ENCODE data around the gene JOSD1. TPM values are rescaled to one million over a fixed set of nuclear protein-coding genes. Genes with fewer than 3 reads are reported as not detected.

Gene JOSD1
- total and polyA plus RNA-seq, 10 of the 15 experiments (the other 5 are each of a cell fraction or from before 2014, with no cell fraction given), result 6.2 to 54.6 (median 40.5) TPM

DNA sequence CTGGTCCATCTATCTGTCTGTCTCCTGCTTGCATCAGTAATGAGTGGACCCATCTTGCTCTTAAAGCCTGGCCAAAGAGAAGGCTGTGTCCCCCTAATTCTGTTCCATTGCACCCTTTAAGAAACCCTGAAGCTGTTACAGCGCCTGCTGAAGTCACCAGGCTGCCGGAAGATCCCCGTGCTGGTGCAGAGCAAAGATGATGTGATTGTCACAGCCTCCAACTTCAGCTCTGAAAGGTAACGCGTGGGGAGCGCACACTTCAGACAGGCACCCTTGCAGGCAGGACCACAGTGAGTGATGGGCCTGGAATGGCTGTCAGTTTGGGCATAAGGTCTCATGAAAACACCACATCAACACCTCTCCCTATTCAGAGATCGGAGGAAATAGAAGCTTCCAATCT is 23.4 kb upstream of the JOSD1 start (continued):
- TF ChIP-seq CUX1 (IDR thresholded peaks at IDR 0.05; ENCODE audit: insufficient replicate concordance, low read depth, low read length) (no peak), MXI1 (IDR thresholded peaks at IDR 0.05; ENCODE audit: low read depth, low read length) (no peak)

- Histone ChIP-seq H3K9ac (ENCODE audit: control insufficient read depth, insufficient read depth, low read length) (no peak overlapping the region), H3K27ac (ENCODE audit: control insufficient read depth, insufficient read depth) (no peak overlapping the region), H3K79me2 (ENCODE audit: control insufficient read depth, insufficient read depth, low read length) (no peaks in the 10 kb centered on the region), H3K36me3 (ENCODE audit: control insufficient read depth in 2 of 2, insufficient read depth in 2 of 2, low read length in 1 of 2) (peaks cover 43 to 61% of the 10 kb centered on the region in 2 experiments), H4K20me1 (ENCODE audit: control insufficient read depth, insufficient read depth) (no peaks in the 10 kb centered on the region), H3K27me3 (replicated peaks in 1 of 2; ENCODE audit: control insufficient read depth in 2 of 2, insufficient read depth in 2 of 2, low read length in 1 of 2) (no peaks in the 10 kb centered on the region), H2AFZ (ENCODE audit: control insufficient read depth, low read depth, low read length) (no peak overlapping the region), H3K4me3 (no peak overlapping the region), H3K9me3 (replicated peaks; ENCODE audit: control insufficient read depth, insufficient read depth, low read length) (no peaks in the 10 kb centered on the region), H3K4me1 (ENCODE audit: control insufficient read depth, insufficient read depth, low read length) (no peaks in the 10 kb centered on the region), H3K4me2 (ENCODE audit: control insufficient read depth, insufficient read depth) (no peak overlapping the region)
- ChIA-PET POLR2A (no interaction called here), CTCF (interaction anchor here (0.9 to 1.4 kb wide), 3 partner anchors 11 to 27 kb away, joined by 3 to 6 read pairs (median 5); no protein-coding TSS in a partner anchor), RAD21 (ENCODE audit: unreplicated experiment) (interaction anchor here (1.0 kb wide), 1 partner anchor 44 kb away, joined by 3 read pairs; no protein-coding TSS in a partner anchor), SMC1A (ENCODE audit: uncharacterized antibody, unreplicated experiment) (interaction anchor here (0.7 to 1.6 kb wide), 3 partner anchors 12 to 282 kb away, joined by 3 to 4 read pairs (median 3); partner anchors contain the start of gene TOMM22)
- intact Hi-C loops (cut with micrococcal nuclease; ENCODE audit: unreplicated experiment), result no loop called here
- ATAC-seq, result no peak
- BruUV-seq (replicated peaks), result no TSS peak
- WGBS (ENCODE audit: insufficient coverage, insufficient replicate concordance, low lambda C conversion rate, missing lambda C conversion rate), result 80% methylated on average over 7 of the region's 7 CpGs
- no peak for DNase-seq (ENCODE audit: low read depth, low spot score)
- in situ Hi-C loops (cut with MboI), result no loop called here
- FAIRE-seq, result no peak
- no peak for TF ChIP-seq NFXL1 (IDR thresholded peaks at IDR 0.05; ENCODE audit: borderline replicate concordance)
- no peak for TF ChIP-seq NFYA (IDR thresholded peaks at IDR 0.05; ENCODE audit: borderline replicate concordance, low read depth, low read length)
- TF ChIP-seq NR2F1 (conservative IDR thresholded peaks at IDR 0.05), result no peak
These were observed 20.8 kb upstream of the JOSD1 start for GRCh38 chr22:38721551-38721950.
